SH-SY5Y (cell line): ENCODE data around the gene GBGT1.

Source experiments
- GATA2 ChIP-seq: IDR thresholded peaks from 2 replicates; pipeline ENCODE4 v1.6.1; 2011; ENCODE audit warnings: mild to moderate bottlenecking, low read depth, low read length
- GATA3 ChIP-seq: IDR thresholded peaks from 2 replicates; pipeline ENCODE4 v1.6.1; 2011; ENCODE audit warnings: low read depth, mild to moderate bottlenecking, low read length, moderate library complexity

DNA sequence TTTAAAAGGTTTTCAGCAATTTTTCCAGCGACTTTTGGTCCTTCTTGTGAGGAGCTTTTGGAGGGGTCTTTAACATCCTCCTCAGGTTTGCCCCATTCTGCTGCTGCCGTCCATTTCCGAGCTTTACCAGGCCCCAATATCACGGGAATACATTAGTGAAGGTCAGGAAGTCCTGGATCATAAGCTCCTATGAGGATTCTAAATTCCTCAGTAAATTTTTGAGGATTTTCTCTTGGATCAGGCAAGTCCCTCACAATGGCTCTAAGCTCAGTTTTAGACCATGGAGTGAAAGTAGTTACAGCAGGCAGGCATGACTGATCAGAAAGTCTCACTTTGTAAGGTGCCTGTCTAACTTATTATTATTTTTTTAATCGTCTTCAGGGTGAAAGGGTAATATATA is 17.2 kb upstream of the GBGT1 start:
- TF ChIP-seq GATA3 (no peak), GATA2 (no peak)
